ENCODE data around the gene TMUB1.

Gene TMUB1

GRCh38 chr7:151035026-151035717, 48.1 kb downstream of the TMUB1 start:
- DNase-seq (ENCODE audit: low read depth in 2 of 2, low spot score in 1 of 2), result no peak

- no peak for DNase-seq (ENCODE audit: low read depth in 2 of 2, low spot score in 1 of 2)
Measured at GRCh38 chr7:151034312-151035025, 48.8 kb downstream of the TMUB1 start.

GRCh38 chr7:151033864-151034249, 49.4 kb downstream of the TMUB1 start:
- DNase-seq (ENCODE audit: low read depth in 2 of 2, low spot score in 1 of 2), result no peak

GRCh38 chr7:151032936-151033863, 50.1 kb downstream of the TMUB1 start:
- no peak for DNase-seq (ENCODE audit: low read depth in 2 of 2, low spot score in 1 of 2)
